Activated CD4-positive, alpha-beta T cell treated with anti-CD3 and anti-CD28 coated beads, Interleukin-2, amount 50 U/mL, for 4 hours (primary cell): ENCODE data around the gene OR52B2.

Experiments used
- DNase-seq, 2 experiments: peaks; one replicate each; pipeline ENCODE4 v3.0.0-alpha.2; 2020

Gene OR52B2

DNA sequence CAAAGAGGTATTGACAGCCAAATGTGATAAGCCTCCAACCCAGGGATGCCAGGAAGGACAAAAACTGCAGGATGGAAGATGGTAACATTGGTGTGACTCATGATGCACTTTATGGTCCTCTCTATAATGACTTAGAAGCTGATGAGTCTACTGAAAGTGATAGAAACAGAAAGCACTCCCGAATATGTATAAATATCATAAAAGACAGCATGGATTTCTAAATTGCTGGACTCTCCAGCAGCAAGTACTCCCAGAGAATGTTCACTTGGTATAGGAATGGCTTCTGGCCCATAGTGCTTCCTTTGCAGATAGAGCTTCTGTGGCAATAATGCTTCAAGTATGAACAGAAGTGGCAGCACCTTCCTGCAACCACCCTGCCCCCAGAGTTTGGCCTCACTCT, at the start of gene OR52B2:
OR52B2 (minus strand) TSS at position 101 of the 400 bp plus-strand sequence; CDS start at position 101, 0 bp downstream.
- no peak for DNase-seq

DNA sequence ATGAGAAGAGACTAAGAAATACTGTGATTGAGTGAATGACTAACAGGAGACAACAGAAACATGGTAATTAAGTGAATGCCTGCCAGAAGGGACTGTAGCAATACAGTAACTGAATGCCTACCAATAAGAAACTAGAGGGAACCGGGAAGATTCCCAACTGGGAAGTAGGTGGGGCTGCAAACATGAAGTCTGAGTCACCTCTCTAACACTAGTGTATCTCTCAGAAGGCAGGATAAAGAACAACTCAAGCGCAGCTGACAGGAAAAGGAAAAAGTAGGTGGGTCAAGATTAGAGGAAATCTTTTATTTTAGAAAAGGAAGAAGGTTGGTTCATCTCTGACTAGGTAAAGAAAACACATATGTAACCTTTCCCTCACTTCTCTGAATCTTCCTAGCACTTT, 49.2 kb upstream of the OR52B2 start:
- no peak for DNase-seq

DNA sequence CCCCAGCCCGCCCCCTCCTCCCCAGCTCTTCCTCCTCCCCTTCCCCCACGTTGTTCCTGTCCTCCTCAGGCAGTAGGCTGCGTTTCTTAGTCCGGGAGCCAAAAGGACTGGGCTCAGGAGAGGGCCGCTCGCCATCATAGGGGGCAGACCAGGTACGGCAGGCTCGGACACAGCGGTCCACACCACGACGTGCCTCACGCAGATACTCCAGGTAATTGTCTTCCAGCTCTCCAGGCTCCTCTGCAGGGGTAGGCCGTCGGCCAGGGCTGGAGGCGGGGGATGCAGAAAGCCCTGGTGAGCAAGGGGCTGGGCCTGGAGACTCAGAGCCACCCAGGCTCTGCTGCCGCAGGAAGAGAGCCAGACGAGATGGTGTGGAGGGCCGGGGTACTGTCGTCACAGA, 47.6 kb upstream of the OR52B2 start:
- DNase-seq = no peak

DNA sequence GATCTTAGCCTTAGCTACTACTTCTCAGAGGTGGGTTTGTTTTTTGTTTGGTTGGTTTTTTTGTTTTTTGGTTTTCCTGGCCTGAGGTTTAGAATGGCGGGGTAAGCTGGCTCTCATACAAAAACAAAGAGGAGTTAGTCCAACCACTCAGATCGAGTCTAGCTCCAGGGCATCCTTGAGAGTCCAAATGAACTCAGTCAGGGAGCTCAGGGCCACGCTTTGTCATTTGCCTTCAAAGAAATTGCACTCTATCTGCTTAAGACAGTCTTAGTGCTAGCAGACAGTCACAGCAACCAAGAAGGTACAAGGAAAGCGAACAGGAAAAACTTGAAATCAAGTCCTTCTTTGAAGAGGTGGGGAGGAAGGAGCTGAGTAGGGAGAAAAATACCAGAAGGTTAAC, 46.4 kb upstream of the OR52B2 start:
- DNase-seq = no peak

DNA sequence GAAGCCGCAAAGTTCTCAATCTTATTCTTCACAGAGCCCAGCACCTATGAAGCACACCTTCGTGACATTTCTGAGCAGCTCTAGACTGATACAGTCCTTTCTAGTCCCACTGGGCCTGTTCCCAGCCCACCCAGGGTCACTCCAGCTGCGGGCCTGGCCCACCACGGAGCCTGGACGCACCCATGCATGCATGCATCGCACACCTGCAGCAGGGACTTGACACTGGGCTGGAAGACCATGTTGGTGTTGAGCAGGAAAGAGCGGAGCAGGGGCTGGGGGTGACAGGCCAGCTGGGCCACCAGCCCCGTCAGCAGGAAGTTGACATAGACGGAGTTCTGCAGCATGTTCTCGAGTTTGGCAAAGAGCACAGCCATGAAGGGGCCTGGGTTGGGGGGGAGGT, 44.4 kb upstream of the OR52B2 start:
- DNase-seq = no peak

DNA sequence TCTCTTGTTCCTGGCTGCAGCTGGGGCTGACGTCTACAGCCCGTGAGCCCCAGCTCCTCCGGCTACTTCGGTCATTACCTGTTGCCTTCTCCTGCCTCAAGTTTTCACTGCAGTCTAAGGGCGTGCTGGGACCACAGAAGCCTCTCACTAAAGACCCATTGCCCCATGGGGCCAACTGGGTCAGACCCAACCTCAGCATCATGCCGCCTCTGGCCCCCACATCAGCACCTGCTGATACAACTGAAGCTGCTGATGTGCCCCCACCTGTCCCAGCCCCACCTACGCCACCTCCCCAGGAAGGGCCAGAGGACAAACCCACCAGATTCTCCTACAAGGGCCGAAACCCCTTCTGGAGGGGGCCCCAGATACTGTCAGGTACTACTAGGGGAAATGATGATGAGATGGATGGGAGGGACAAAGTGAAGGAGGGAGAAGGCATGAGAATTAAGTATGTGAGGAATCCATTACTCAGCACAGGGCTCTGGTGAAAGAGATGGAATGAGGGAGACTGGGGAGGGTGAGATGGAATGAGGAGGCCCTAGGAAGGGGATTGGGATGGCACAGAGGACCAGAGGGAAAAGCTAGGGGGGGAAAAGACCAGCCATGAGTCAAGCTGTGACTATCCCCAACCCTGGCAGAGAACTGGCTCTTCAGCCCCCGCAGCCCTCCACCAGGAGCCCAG, 40.3 kb upstream of the OR52B2 start:
- no peak for DNase-seq

DNA sequence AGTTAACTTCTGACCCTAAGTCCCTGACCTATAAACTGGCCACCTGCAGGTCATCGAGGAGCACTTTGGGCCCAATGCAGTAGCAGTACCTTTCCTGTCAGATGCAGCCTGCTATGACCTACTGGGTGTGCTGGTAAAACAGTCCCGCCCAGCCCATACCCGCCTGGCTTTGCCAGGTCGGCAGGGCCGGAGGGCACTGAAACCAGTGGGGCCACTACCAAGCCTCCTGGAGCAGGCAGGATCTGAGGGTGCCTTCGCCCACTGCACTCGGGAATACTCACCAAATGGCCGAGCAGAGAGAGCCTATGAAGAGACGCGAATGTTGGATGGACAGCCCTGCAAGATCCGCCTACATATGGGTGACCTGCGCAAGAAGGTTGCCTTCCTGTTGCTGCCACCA, 39.7 kb upstream of the OR52B2 start:
- DNase-seq = no peak

DNA sequence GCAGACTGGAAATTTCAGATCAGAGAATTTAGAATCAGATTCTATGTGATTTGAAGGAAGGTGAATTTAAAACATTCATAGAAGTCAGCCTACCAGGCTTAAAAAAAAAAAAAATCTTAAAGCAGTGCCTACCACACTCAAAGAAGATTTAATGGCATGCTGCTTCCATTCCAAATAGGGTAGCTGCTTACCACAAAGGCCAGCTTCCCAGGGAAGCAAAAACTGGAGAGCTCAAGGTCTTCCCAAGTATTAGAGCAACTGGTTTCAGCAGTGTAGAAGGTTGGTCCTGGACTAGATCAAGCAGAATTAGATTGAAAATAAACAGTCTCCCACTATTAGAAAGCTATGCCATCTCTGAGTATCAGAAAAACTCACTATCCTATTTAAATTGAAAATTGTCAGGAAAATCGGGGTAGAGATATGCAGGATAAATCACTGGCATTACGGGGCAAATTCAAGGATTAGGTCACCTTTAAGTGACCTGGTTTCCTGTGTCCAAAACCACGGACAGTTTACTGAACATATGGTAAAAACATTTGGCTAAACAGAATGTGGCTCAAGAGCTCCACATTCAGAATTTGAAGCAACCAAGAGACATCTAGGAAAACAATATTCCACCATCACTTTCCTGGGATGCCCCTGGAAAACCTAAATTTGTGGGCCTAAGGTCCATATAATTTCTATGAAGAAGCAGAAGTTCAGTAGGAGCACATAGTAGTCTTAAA, 36.5 kb upstream of the OR52B2 start:
- DNase-seq = no peak

DNA sequence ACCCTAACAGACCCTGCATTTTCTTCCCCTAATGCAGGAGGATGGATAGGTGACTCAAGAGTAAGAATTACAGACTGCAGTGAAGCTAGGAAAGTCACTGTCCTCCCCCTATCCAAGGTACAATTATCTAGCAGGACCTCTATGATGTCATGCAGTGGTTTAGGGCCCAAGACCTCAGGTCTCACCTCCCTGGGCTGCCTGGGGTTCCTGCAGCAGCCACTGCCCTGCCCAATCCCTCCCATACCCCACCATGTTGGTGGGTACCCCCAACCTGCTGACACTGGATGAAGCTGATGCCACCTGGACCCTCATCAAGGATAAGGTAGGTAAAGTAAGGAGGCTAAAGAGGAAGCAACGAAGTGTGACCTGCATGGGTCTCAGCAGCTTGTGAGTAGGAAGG, 35.2 kb upstream of the OR52B2 start, which contains the start of gene C11orf42:
C11orf42 (plus strand) TSS at position 192 of the 400 bp plus-strand sequence; CDS start at position 251, 59 bp downstream.
- DNase-seq = no peak

DNA sequence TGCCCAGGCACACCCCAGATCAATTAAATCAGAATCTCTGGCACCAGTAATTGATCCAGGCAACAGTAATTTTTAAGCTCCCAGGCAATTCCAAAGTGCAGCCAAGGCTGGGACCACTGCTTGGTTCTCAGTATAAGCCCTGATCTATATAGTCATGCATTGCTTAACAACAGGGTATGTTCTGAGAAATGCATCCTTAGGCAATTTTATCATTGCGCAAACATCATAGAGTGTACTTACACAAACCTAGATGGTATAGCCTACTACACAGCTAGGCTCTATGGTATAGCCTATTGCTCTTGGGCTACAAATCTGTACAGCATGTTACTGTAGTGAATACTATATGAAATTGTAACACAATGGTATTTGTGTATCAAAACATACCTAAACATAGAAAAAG, 34.6 kb upstream of the OR52B2 start:
- no peak for DNase-seq

DNA sequence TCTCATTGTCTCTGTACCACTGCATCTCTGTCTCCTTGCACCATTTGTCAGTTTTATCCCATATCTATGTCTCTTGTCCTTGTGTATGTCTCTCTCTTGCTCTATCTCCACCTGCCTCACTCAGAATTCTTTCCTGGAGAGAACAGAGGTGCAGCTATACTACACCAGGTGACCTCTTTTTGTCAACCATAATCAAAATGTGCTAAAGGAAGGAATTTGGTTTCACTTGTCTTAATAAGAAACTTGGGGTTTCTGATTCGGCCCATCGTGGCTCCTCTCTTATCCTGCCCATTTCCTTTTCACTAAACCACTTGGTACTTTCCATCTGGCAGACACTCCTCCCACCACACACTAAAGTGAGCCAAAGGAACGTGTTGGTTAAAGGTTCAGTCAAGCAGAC, 33.2 kb upstream of the OR52B2 start:
- no peak for DNase-seq

DNA sequence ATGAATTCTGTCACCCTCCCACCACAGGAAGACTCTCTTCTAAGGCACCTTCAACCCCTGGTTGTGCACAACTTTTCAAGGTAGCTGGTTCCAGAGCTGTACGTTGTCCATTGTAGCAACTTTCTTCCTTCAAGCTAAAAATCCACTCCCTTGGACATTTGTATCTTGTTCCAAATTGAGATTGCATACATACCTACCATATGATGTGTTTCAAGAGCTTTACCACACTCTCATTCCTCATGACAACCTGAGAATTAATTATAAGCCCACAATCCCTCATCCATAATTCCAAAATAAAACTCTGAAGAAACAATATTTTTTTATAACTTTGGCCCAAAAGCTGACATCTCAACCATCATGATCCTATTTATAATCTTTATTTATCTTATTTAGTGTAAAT, 31.9 kb upstream of the OR52B2 start:
- no peak for DNase-seq

DNA sequence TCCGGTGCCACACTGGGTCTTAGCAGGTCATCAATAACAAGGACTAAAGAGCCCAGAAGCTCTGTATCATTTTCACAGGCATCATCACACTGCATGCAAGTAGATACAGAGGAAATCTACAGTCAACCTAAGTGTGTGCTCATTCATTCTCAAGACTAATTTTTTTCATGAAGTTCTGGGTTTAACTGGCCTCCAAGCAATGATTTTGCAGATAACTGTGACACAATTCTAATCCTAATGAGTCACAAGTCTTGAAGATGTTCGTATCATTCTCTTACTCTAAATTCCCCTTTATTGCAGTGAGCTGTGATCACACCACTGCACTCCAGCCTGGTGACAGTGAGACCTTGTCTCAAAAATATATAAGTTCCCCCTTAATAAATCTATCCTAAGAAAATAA, 31.4 kb upstream of the OR52B2 start:
- DNase-seq = no peak

DNA sequence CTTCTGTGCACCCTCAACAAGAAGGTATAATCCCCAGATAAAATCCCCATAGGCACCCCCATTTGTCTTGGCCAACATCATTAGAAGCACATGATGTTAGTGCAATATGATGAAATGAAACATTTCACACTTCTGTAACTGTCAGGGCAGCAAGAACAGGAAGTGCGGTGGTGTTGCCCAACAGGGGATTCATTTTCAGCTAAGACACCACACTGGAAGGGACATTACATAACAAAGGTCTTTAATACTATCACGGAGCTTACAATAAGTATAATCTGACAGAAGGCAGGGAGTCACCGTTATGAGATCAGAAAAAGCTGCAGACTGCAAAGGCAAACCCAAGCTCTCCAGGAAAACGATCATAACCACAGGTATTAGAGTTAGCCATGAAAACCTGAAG, 30.8 kb upstream of the OR52B2 start:
- no peak for DNase-seq

DNA sequence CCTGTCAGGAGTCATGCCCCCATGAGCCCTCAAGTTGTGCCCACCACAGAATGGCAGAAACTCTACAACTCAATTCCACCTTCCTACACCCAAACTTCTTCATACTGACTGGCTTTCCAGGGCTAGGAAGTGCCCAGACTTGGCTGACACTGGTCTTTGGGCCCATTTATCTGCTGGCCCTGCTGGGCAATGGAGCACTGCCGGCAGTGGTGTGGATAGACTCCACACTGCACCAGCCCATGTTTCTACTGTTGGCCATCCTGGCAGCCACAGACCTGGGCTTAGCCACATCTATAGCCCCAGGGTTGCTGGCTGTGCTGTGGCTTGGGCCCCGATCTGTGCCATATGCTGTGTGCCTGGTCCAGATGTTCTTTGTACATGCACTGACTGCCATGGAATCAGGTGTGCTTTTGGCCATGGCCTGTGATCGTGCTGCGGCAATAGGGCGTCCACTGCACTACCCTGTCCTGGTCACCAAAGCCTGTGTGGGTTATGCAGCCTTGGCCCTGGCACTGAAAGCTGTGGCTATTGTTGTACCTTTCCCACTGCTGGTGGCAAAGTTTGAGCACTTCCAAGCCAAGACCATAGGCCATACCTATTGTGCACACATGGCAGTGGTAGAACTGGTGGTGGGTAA, 29.2 kb upstream of the OR52B2 start, which contains the start of gene OR52W1:
OR52W1 (plus strand) TSS at position 51 of the 637 bp plus-strand sequence; CDS start at position 51, 0 bp downstream.
- no peak for DNase-seq

DNA sequence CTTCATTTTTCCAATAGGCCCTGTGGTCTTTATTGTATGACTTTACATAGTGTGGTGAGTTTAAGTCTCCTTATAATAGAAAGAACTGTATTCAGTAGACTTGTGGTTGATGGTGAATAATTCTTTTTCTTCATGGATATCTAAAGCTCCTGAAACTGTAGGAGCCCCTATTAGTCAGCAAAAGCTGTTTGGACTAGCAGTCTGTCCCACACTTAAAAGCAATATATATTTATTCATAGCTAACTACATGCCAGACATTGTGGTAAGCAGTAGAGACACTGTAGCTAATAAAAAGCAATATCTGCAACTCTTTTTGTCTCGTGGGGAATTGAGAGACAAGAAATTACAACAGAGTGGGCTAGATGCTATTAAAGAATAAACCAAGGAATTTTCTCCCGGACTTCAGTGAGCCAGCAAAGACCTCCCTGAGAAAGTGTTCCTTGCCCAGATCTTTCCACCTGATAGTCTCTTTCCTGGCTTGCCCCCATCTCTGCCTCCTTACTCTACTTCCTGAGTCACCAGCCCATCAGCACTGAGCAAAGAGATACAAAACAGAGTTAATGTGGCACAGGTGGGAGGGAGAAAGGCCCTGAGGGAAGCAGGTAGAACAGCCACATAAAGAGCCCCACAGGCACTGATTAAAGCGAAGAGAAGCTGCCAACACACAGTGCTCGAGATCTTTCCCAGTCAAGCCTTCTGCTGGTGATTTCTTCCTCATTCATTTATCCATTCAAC, 27.5 kb upstream of the OR52B2 start:
- DNase-seq = no peak

DNA sequence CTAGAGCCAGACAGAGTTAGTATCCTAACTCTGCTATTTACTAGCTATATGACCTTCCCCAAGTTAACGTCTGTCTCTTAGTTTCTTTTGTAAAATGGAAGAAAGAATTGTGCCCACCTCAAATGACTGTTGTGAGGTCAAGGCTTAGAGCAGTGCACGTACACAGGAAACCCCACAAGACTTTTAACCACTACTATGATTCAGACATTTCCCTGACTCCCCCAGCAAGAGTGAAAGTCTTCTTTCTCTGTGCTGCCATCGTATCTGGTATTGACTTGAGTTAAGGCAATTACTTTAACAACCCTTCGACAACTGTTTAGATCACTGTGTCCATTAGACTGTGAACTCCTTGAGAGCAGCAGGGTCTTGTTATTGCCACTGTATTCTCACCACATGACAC, 26.3 kb upstream of the OR52B2 start:
- DNase-seq = no peak

DNA sequence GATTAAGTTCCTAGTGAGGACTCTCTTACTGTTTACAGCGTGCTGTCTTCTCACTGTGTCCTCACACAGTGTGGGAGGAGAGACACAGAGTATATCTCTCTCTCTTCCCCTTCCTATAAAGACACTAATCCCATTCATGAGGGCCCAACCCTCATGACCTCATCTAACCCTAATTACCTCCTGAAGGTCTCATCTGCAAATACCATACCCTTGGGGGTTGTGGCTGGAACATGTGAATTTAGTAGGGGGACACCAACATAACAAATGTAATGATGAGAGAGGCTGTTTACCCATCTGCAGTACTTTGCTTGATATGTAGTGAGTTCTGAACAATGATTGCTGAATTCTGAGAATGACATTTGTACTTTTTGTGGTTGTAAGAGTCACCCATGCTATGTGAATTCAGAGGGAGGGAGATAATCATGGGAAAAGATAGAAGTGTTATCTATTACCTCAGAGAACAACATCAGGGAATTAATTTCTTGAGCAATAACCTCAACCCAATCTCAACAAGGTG, 24.0 kb upstream of the OR52B2 start:
- DNase-seq = no peak

DNA sequence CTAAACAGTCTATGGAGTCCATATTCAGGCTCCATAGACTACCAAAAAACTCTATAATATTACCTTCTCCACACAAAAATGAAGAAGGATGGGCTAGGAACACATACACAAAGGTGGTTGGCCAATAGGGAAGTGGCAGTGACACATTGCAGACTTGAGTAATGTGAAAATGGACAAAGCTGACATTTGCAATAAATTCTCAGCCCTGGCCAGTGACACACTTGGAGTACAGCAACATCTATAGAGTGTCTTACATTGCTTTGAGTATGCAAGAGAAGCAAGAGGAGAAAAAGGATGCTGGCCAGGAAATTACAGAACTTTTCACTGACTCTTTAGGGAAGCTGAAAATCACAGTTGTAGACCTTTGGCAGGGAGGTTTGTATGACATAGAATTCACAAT, 21.6 kb upstream of the OR52B2 start:
- no peak for DNase-seq

DNA sequence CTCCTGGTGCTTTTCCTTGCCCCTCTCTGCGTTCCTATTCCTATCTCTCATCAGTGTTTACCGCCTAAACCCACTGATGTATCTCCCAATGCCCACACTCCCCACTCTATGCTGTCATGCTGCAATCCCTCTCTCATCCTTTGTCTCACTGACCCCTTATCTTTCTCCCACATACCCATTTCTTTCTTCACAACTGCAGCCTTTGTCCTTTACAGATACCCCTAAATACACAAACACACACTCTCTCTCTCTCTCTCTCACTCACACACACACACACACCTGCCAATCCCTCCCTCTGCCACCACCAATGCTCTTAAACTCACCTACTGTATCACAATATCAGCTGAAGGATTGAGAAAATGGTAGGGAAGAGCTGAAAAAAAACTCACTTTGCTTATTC, 5.3 kb upstream of the OR52B2 start:
- DNase-seq = no peak

DNA sequence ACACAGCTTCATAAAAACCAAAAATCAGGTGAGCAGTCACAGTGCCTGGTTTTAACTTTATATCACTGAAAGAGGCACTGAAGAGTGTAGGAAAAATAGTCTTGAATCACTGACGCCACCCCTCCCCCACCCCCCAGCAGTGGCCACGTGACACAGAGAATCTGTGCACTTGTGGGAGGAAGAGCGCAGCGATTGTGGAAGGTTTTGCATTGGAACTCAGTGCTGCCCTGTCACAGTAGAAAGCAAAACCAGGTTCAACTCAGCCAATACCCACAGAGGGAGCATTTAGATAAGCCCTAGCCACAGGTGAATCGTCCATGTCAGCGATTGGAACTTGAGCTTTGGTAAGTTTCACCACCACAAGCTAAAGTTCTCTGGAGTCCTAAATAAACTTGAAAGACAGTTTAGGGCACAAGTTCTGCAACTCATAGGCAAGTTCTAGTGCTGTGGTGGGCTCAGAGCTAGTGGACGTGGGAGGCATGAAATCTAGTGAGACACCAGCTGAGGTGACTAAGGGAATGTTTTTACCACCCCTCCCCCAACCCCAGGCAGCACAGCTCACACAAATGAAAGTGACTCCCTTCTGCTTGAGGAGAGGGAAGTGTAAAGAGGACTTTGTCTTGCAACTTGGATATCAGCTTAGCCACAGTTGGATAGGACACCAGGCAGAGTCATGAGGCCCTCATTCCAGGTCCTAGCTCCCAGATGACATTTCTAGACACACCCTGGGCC, 13.3 kb downstream of the OR52B2 start:
- no peak for DNase-seq

DNA sequence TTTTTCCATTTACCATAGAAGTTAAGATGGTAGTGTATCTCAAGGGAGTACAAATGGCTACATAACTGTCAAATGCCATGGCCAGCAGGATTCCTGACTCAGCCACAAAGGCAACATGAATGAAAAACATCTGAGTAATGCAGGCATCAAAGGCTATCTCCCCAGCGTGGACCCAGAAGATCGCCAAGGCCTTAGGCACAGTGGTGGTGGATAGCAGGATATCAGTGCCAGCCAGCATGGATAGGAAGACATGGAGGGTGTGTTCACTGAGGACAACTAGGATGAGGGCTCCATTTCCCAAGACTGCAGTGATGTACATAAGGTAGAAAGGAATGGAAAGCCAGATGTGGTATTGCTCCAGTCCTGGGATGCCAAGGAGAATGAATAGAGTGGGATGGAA, 18.0 kb downstream of the OR52B2 start:
- no peak for DNase-seq
